ENCODE data around the gene LRRC75A.

DNA sequence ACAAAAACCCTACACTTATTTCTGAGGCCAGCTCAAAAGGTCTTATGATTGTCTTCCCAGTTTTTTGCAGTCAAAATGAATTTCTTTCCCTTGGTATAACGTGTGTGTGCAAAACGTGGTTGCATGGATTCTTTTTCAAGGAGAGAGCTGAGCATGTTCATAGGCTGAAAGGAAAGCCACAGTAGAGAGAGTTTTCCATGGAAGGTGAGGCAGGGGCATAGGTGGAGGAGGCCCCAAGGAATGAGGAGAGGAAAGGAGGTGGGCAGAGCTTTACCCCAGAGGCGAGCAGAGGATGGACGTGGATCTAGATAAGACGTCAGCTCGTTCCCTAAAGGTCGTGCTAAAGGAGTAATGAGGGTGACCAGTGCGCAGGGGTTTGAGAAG is 53.8 kb downstream of the LRRC75A start:
- TF ChIP-seq, protein P1, sequence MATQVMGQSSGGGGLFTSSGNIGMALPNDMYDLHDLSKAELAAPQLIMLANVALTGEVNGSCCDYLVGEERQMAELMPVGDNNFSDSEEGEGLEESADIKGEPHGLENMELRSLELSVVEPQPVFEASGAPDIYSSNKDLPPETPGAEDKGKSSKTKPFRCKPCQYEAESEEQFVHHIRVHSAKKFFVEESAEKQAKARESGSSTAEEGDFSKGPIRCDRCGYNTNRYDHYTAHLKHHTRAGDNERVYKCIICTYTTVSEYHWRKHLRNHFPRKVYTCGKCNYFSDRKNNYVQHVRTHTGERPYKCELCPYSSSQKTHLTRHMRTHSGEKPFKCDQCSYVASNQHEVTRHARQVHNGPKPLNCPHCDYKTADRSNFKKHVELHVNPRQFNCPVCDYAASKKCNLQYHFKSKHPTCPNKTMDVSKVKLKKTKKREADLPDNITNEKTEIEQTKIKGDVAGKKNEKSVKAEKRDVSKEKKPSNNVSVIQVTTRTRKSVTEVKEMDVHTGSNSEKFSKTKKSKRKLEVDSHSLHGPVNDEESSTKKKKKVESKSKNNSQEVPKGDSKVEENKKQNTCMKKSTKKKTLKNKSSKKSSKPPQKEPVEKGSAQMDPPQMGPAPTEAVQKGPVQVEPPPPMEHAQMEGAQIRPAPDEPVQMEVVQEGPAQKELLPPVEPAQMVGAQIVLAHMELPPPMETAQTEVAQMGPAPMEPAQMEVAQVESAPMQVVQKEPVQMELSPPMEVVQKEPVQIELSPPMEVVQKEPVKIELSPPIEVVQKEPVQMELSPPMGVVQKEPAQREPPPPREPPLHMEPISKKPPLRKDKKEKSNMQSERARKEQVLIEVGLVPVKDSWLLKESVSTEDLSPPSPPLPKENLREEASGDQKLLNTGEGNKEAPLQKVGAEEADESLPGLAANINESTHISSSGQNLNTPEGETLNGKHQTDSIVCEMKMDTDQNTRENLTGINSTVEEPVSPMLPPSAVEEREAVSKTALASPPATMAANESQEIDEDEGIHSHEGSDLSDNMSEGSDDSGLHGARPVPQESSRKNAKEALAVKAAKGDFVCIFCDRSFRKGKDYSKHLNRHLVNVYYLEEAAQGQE (IDR thresholded peaks at IDR 0.05; ENCODE audit: low read depth) = no peak
- TF ChIP-seq EGR1 (IDR thresholded peaks at IDR 0.05) (no peak), TEAD4 (IDR thresholded peaks at IDR 0.05) (no peak), CEBPB (IDR thresholded peaks at IDR 0.05) (no peak), EP300 (IDR thresholded peaks at IDR 0.05; ENCODE audit: borderline replicate concordance) (no peak), CREB1 (IDR thresholded peaks at IDR 0.05; ENCODE audit: low read depth) (no peak), YY1 (IDR thresholded peaks at IDR 0.05; ENCODE audit: low read depth) (no peak), RAD21 (IDR thresholded peaks at IDR 0.05; ENCODE audit: low read depth) (no peak), TAF1 (IDR thresholded peaks at IDR 0.05; ENCODE audit: low read depth) (no peak)
- TF ChIP-seq, protein P2, sequence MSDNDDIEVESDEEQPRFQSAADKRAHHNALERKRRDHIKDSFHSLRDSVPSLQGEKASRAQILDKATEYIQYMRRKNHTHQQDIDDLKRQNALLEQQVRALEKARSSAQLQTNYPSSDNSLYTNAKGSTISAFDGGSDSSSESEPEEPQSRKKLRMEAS (IDR thresholded peaks at IDR 0.05) = no peak
- TF ChIP-seq, protein P3, sequence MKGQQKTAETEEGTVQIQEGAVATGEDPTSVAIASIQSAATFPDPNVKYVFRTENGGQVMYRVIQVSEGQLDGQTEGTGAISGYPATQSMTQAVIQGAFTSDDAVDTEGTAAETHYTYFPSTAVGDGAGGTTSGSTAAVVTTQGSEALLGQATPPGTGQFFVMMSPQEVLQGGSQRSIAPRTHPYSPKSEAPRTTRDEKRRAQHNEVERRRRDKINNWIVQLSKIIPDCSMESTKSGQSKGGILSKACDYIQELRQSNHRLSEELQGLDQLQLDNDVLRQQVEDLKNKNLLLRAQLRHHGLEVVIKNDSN (IDR thresholded peaks at IDR 0.05) = no peak

Data from Ishikawa (cell line).